K562 (cell line): ENCODE data around the gene RAB32. TPM values are rescaled to one million over a fixed set of nuclear protein-coding genes. Genes with fewer than 3 reads are reported as not detected.
A peak's percentile ranks its signal among the peaks of the same experiment; 100 is the strongest.

Source experiments
- ATAC-seq: fragments of 200-7000 bp; cut with Tn5 transposase; 3 replicates; pipeline ENCODE4 v1.9.1; 2020; ENCODE audit warnings: moderate library complexity
- BruUV-seq: library from RNA; stranded (reverse); fragments of 400-500 nt; replicated peaks from 2 replicates; lab custom pipeline; 2021; lab: Mats Ljungman, UMichigan
- CTCF ChIA-PET: fragments of 300-600 bp; formaldehyde crosslinking; extraction: SDS; loops from one replicate; lab custom pipeline; 2021; ENCODE audit warnings: low intra/inter-chr PET ratio; lab: Yijun Ruan, JAX
- POLR2A ChIA-PET: fragments of 300-600, 350-650 bp; sonication (Branson Sonifier 250); formaldehyde crosslinking; extraction: SDS; loops from one replicate; lab custom pipeline; 2021; ENCODE audit warnings: antibody characterized with exemption, inconsistent platforms; lab: Yijun Ruan, JAX
- DNase-seq, 4 experiments: peaks; one replicate each; pipeline versions ENCODE4 v3.0.0 to v3.0.0-alpha.2; 2011 to 2018; ENCODE audit warnings: low spot score in 3 of 4, mixed read lengths in 3 of 4; ENCODE audit errors: extremely low read depth in 1 of 4
- FAIRE-seq: peaks from 2 replicates; lab custom pipeline; 2011; peaks lifted over from hg19 to GRCh38; lab: Jason Lieb, UNC
- H2AFZ ChIP-seq: 2 replicates; pipeline ENCODE4 v1.6.0; 2011; ENCODE audit warnings: low read depth, low read length, control low read depth, inconsistent platforms
- H3K27ac ChIP-seq: fragments of 200-600 bp; 3 replicates; pipeline ENCODE4 v1.8.0; 2011; ENCODE audit warnings: low read depth, mild to moderate bottlenecking, control low read depth, inconsistent platforms, low read length, moderate library complexity, mixed read lengths; ENCODE audit errors: extremely low read depth
- H3K27me3 ChIP-seq, 2 experiments: fragments of 300-600 bp in 1 of 2; 2 replicates in 1 of 2; 3 replicates in 1 of 2; pipeline versions ENCODE4 v1.6.0 to v1.8.0; 2011; ENCODE audit warnings: inconsistent platforms in 2 of 2, low read length in 2 of 2, mild to moderate bottlenecking in 1 of 2, mixed read lengths in 1 of 2, moderate library complexity in 1 of 2; ENCODE audit not compliant: control insufficient read depth in 2 of 2, insufficient read depth in 2 of 2
- H3K36me3 ChIP-seq: fragments of 300-600 bp; 3 replicates; pipeline ENCODE4 v1.8.0; 2011; ENCODE audit warnings: mild to moderate bottlenecking, low read length, inconsistent platforms; ENCODE audit not compliant: control insufficient read depth, insufficient read depth
- H3K4me1 ChIP-seq, 2 experiments: fragments of 200-600 bp in 1 of 2; replicated peaks in 1 of 2; 2 replicates in 1 of 2; 3 replicates in 1 of 2; pipeline versions ENCODE4 v1.5.1 to v1.8.0; 2011; ENCODE audit warnings: inconsistent platforms in 2 of 2, low read length in 2 of 2, mild to moderate bottlenecking in 1 of 2, mixed read lengths in 1 of 2, moderate library complexity in 1 of 2; ENCODE audit not compliant: control insufficient read depth in 2 of 2, insufficient read depth in 2 of 2
- H3K4me2 ChIP-seq: 2 replicates; pipeline ENCODE4 v1.6.1; 2011; ENCODE audit warnings: low read length, control low read depth, inconsistent platforms, mixed read lengths; ENCODE audit not compliant: insufficient read depth
- H3K4me3 ChIP-seq: fragments of 200-600 bp; sonication (generic), shearing (Covaris generic); 2 replicates; pipeline ENCODE4 v1.5.1; 2016; ENCODE audit warnings: control low read depth, inconsistent platforms
- H3K79me2 ChIP-seq: fragments of 200-600 bp; 3 replicates; pipeline ENCODE4 v1.8.0; 2011; ENCODE audit warnings: low read length, inconsistent platforms; ENCODE audit not compliant: control insufficient read depth, insufficient read depth
- H3K9ac ChIP-seq, 2 experiments: 2 replicates each; pipeline versions ENCODE4 v1.6.0 to v1.6.1; 2011; ENCODE audit warnings: low read depth in 2 of 2, low read length in 2 of 2, control low read depth in 1 of 2, inconsistent platforms in 1 of 2, mild to moderate bottlenecking in 1 of 2, mixed read lengths in 1 of 2; ENCODE audit not compliant: insufficient read depth in 1 of 2
- H3K9me1 ChIP-seq: one replicate; pipeline ENCODE4 v1.6.0; 2011; ENCODE audit warnings: inconsistent platforms, mild to moderate bottlenecking, low read length, moderate library complexity; ENCODE audit not compliant: control insufficient read depth, insufficient read depth
- H3K9me3 ChIP-seq: replicated peaks from 2 replicates; pipeline ENCODE4 v1.5.1; 2011; ENCODE audit warnings: low read depth, low read length, inconsistent platforms; ENCODE audit not compliant: control insufficient read depth, insufficient read depth
- H4K20me1 ChIP-seq: replicated peaks from 2 replicates; pipeline ENCODE4 v1.6.1; 2011; ENCODE audit warnings: low read length, inconsistent platforms, mixed read lengths; ENCODE audit not compliant: control insufficient read depth, insufficient read depth
- BRF1 ChIP-seq: IDR thresholded peaks from 3 replicates; pipeline ENCODE4 v1.6.1; 2011; ENCODE audit warnings: borderline replicate concordance, mild to moderate bottlenecking; ENCODE audit not compliant: insufficient read length; ENCODE audit errors: extremely low read depth
- E2F1 ChIP-seq: sonication (generic); formaldehyde crosslinking; IDR thresholded peaks from 2 replicates; pipeline ENCODE4 v1.8.1; 2023; ENCODE audit warnings: mild to moderate bottlenecking, missing genetic modification reagents, moderate library complexity
- GATAD2B ChIP-seq: fragments of 450-650 bp; IDR thresholded peaks from 2 replicates; pipeline ENCODE4 v1.6.1; 2017; ENCODE audit warnings: mild to moderate bottlenecking, borderline replicate concordance
- MEF2D ChIP-seq: conservative IDR thresholded peaks from 2 replicates; pipeline ENCODE4 v1.6.1; 2016; ENCODE audit warnings: low read depth, missing genetic modification characterization, missing compliant biosample characterization
- NR2C2 ChIP-seq, 2 experiments: fragments of 200-800 bp in 1 of 2; sonication (Bioruptor generic) in 1 of 2; sonication (generic) in 1 of 2; formaldehyde crosslinking in 1 of 2; IDR thresholded peaks; 2 replicates each; pipeline versions ENCODE4 v1.6.1 to v1.8.0; 2016 to 2022; ENCODE audit warnings: mild to moderate bottlenecking in 1 of 2, missing compliant biosample characterization in 1 of 2, missing genetic modification characterization in 1 of 2, missing genetic modification reagents in 1 of 2
- TGIF2 ChIP-seq: sonication (generic); formaldehyde crosslinking; IDR thresholded peaks from 2 replicates; pipeline ENCODE4 v1.8.1; 2022; ENCODE audit warnings: mild to moderate bottlenecking, missing genetic modification reagents, moderate library complexity
- TRIM28 ChIP-seq: fragments of 450-650 bp; IDR thresholded peaks from 2 replicates; pipeline ENCODE4 v1.6.1; 2017
- VEZF1 ChIP-seq: fragments of 200-800 bp; sonication (Bioruptor generic); IDR thresholded peaks from 2 replicates; pipeline ENCODE4 v1.6.1; 2017; ENCODE audit warnings: missing genetic modification characterization, missing compliant biosample characterization
- ZNF77 ChIP-seq: fragments of 250-450 bp; sonication (Bioruptor Pico); IDR thresholded peaks from 2 replicates; pipeline ENCODE4 v1.5.0; 2020
- WGBS: fragments of 100-300 bp; shearing (Covaris generic); methylation state at CpG from one replicate; pipeline ENCODE4 v1.1.6; 2016; ENCODE audit warnings: low coverage, mixed read lengths; ENCODE audit not compliant: insufficient coverage; ENCODE audit errors: missing lambda C conversion rate; 5-methylcytosine and 5-hydroxymethylcytosine counted together
- in situ Hi-C: fragments of 300-500 bp; cut with MboI; formaldehyde crosslinking; loops from 4 replicates; pipeline ENCODE4 v1.15.0; 2018; ENCODE audit warnings: inconsistent platforms, mixed read lengths
- intact Hi-C: fragments of 100-400 bp; cut with micrococcal nuclease; formaldehyde crosslinking; loops from 2 replicates; pipeline ENCODE4 v1.14.2; 2022
- polyA plus RNA-seq, 8 experiments: library from polyadenylated mRNA; depleted of rRNA in 4 of 8; stranded (reverse) in 5 of 8; unstranded in 3 of 8; fragments of >200 nt; fragmentation: Nextera tagmentation in 2 of 8; fragmentation: Illumina TruSeq in 1 of 8; extraction: Ambion mirVana in 2 of 8; extraction: Trizol in 1 of 8; gene quantifications; 2 replicates each; pipeline versions ENCODE4 v1.2.1 to v1.2.3, GENCODE V29; 2011 to 2014; ENCODE audit warnings: inconsistent platforms in 1 of 8, missing spikeins in 1 of 8
- total RNA-seq, 7 experiments: library from RNA; depleted of rRNA in 6 of 7; stranded (reverse); fragments of >200 nt in 6 of 7; fragmentation: Illumina TruSeq in 2 of 7; extraction: Trizol in 2 of 7; gene quantifications; 2 replicates each; pipeline versions ENCODE4 v1.2.1 to v1.2.3, GENCODE V29; 2011 to 2021; ENCODE audit warnings: low replicate concordance in 1 of 7

The RAB32 gene
- total and polyA plus RNA-seq, 9 of the 15 experiments (the other 6 are each of a cell fraction or from before 2014, with no cell fraction given): 2.5 to 16.6 (median 11.0) TPM

GRCh38 chr6:146544616-146545182, 1.1 kb downstream of the RAB32 start (continued):
- TF ChIP-seq VEZF1 (CRISPR knock-in tag): peak; percentile 43; the same call in 1 of the 2 replicates
- no peak for TF ChIP-seq MEF2D (tag)
- no peak for TF ChIP-seq ZNF77
- no peak for TF ChIP-seq TRIM28
- TF ChIP-seq E2F1 (CRISPR knock-in tag): no peak
- TF ChIP-seq BRF1: no peak
- TF ChIP-seq GATAD2B: no peak
- TF ChIP-seq, all 486 proteins: peak for 2

- peaks cover 15 to 16% of the 10 kb centered on the region in 2 experiments for H3K4me1 ChIP-seq
- intact Hi-C loops: loop anchor here (10.0 kb wide), 1 partner anchor 229 kb away; no protein-coding TSS in a partner anchor
- H3K27ac ChIP-seq: no peak overlapping the region
- no TSS peak for BruUV-seq
- H3K9me3 ChIP-seq: no peaks in the 10 kb centered on the region
- H3K27me3 ChIP-seq: no peaks in the 10 kb centered on the region
- H3K9ac ChIP-seq: no peak overlapping the region
- TF ChIP-seq NR2C2 (CRISPR knock-in tag; IDR thresholded peaks at IDR 0.05) (no peak), NR2C2 (tag; IDR thresholded peaks at IDR 0.05) (0 out of 2 replicates have a peak, but pooled peaks have one; percentile 49), TGIF2 (CRISPR knock-in tag) (no peak)
- TF ChIP-seq, all 486 proteins: peak for 1
- Histone ChIP-seq H3K4me3 (no peak overlapping the region), H3K36me3 (no peaks in the 10 kb centered on the region), H4K20me1 (no peaks in the 10 kb centered on the region), H3K9me1 (no peaks in the 10 kb centered on the region), H2AFZ (no peak overlapping the region), H3K4me2 (no peak overlapping the region), H3K79me2 (no peaks in the 10 kb centered on the region)
- no peak for DNase-seq
- ChIA-PET CTCF (no interaction called here), POLR2A (interaction anchor here (0.6 to 1.2 kb wide), 2 partner anchors 9 to 261 kb away, joined by 3 to 6 read pairs; no protein-coding TSS in a partner anchor)
- no peak for FAIRE-seq
- WGBS: 40% methylated on average over 5 of the region's 5 CpGs
- ATAC-seq: no peak
- in situ Hi-C loops: no loop called here
Observed at GRCh38 chr6:146545581-146545980, 1.9 kb downstream of the RAB32 start.
